Epithelial cell of prostate (primary cell): Measurements from ENCODE around the gene PKP3.
"Not testable (repeated sequence)": the region's sequence is repeated elsewhere in the genome, so short reads cannot be mapped to it uniquely, and the experiment has no call there.

Experiments
- DNase-seq: peaks from one replicate; pipeline ENCODE4 v3.0.0-alpha.2; 2011; ENCODE audit warnings: low read depth, low spot score
- H3K27ac ChIP-seq: fragments of 450-650 bp; 2 replicates; pipeline ENCODE4 v1.5.1; 2017; ENCODE audit warnings: mild to moderate bottlenecking

PKP3 gene, protein sequence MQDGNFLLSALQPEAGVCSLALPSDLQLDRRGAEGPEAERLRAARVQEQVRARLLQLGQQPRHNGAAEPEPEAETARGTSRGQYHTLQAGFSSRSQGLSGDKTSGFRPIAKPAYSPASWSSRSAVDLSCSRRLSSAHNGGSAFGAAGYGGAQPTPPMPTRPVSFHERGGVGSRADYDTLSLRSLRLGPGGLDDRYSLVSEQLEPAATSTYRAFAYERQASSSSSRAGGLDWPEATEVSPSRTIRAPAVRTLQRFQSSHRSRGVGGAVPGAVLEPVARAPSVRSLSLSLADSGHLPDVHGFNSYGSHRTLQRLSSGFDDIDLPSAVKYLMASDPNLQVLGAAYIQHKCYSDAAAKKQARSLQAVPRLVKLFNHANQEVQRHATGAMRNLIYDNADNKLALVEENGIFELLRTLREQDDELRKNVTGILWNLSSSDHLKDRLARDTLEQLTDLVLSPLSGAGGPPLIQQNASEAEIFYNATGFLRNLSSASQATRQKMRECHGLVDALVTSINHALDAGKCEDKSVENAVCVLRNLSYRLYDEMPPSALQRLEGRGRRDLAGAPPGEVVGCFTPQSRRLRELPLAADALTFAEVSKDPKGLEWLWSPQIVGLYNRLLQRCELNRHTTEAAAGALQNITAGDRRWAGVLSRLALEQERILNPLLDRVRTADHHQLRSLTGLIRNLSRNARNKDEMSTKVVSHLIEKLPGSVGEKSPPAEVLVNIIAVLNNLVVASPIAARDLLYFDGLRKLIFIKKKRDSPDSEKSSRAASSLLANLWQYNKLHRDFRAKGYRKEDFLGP

DNA sequence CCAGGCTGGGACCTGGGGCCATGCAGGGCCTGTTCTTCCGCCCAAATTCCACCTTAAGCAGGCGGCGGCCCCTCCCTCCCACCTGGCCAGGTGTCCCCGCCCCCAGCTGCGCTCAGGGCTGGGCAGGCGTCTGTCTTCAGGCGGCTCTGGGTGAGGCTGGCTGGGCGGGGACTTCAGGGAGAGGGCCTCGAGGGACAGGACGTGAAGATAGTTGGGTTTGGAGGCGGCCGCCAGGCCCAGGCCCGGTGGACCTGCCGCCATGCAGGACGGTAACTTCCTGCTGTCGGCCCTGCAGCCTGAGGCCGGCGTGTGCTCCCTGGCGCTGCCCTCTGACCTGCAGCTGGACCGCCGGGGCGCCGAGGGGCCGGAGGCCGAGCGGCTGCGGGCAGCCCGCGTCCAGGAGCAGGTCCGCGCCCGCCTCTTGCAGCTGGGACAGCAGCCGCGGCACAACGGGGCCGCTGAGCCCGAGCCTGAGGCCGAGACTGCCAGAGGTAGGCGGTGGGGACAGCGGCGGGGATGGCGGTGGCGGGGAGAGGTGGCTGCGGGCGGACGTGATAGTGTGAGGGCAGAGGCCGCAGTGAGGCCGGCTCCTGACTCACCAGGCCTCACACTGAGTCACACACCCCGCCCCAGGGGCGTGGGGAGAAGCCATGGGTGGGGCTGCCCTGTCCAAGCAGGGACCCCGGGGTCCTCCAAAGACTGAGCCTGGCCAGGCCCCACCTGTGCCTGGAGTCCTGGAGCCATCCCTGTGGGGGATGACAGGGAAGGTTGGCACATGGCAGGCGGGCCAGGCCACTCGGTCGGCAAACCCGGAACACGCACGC is at the start of gene PKP3:
Gene PKP3 (plus strand): TSS at position 176 of the 824 bp plus-strand sequence. CDS start 84 bp downstream, at position 260.
- peak within 1 kb of the TSS; percentile 98 for H3K27ac ChIP-seq
- DNase-seq = peak; percentile 90

DNA sequence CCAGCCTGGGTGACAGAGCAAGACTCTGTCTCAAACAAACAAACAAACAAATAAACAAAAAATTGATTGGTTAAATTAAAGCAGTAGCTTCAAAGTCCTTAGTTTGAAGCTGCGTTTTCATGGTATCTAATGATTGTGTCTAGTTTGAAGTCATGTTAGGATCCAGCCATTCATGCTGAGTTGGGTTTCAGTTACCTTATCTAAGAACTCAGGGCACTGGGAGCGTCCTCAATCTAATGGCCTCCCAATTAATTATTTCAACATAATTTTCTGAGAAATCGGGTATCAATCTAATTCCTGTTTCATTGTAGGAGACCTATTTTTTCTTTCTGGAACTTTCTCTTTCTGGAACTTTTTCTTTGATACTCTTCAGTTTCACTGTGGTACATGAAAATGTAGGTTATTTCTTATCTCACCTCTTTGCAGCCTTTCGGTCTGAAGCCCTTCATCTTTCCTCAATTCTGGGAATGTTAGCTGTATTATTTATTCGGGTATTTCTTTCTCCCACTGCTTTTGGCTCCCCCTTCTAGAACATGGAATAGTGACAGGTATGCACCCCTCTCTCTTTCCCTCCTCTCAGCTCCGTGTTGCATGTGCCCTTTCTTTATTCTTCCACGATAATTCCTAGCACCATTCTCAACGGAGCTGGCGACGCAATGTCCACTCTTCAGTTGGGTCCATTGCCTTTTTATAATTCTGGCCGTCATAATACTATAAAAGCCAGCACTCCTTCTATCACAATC is 49.0 kb upstream of the PKP3 start:
- no peak for DNase-seq
- no peak overlapping the region for H3K27ac ChIP-seq

DNA sequence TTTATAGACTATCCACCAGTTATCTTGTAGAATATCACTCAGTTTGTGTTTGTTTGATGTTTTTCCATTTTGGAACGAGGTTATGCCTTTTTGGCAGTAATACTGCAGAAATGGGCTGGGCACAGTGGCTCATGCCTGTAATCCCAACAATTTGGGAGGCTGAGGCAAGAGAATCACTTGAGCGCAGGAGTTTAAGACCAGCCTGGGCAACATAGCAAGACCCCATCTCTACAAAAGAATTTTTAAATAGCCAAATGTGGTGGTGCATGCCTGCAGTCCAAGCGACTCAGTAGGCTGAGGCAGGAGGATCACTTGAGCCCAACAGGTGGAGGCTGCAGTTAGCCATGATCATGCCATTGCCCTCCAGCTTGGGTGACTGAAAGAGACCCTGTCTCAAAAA is 47.5 kb upstream of the PKP3 start:
- H3K27ac ChIP-seq = no peak overlapping the region
- DNase-seq = no peak

DNA sequence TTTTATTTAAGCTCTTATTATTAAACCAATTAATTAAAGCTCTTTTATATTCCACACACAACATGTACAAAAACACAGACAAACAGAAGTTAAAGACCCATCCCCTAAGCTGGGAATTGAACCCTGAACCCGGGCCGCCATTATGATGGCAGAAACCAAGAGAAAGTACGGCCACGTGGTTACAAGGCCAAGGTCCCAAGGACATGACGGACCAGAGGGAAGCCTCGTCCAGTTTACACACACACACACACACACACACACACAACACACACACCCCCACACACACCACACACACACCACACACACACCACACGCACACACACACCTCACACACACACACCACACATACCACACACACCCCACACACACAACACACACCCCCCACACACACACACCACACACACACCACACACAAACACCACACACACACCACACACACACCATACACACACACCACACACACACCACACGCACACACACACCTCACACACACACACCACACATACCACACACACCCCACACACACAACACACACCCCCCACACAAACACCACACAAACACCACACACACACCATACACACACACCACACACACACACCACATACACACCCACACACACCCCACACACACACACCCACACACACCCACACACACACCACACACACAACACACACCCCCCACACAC is 44.6 kb upstream of the PKP3 start:
- DNase-seq, H3K27ac ChIP-seq: not testable (repeated sequence)

DNA sequence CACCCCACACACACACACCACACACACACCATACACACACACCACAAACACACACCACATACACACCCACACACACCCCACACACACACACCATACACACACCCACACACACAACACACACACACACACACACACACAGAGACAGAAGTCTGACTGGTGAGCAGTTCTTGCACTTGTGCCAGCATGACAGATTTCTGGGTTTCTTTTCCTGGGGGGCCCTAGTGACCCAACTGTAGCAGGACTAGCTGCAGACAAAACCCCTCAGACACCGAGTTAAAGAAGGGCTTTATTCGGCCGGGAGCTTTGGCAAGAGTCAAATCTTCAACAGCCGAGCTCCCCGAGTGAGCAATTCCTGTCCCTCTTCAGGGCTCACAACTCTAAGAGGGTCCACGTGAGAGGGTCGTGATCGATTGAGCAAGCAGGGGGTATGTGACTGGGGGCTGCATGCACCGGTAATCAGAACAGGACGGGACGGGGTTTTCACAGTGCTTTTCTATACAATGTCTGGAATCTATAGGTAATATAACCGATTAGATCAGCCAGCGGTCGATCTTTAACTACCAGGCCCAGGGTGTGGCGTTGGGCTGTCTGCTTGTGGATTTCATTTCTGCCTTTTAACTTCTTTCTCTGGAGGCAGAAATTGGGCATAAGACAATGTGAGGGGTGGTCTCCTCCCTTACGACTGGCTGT is 43.8 kb upstream of the PKP3 start:
- not testable (repeated sequence) for DNase-seq, H3K27ac ChIP-seq

DNA sequence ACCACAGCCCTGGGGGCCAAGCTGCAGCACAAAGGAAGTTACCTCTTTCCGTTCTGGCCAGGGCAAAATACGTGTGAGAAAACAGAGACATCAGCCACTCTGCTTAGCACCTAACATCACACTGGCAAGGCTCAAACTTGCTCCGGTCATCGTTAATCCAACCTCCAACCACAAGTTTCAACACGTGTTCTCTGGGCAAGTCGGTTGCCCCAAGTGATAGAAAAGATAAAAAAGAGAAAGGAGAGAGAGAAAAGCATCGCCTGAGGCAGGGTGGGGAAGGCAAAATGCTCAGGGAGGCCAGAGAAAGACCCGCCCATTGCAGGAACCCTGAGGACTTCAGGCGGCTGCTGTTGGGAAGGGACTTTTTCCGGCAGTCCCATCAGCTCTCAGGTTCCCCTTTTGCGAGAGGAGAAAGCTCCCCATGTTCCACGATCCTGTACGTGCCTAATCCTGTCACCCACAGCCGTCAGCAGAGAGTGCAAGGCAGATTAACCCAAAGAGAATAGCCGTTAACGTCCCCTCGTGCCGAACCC is 43.2 kb upstream of the PKP3 start:
- H3K27ac ChIP-seq = no peak overlapping the region

DNA sequence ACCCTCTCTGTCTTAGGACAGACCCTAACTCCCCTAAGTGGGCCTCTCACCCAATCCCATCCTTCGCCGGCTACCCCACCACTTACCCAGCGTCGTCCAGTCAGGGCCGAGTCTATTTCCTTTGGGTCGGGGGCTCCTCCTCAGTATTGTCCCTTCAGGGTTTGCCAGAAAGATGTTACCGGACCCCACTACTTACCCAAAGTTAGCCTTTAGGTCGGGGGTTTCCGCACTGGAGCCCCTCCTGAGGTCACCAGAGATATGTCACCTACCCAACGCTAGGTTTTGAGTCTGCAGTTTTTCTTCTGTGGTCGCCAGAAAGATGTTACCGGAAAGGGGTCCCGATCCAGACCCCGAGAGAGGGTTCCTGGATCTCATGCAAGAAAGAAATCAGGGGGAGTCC is 42.6 kb upstream of the PKP3 start:
- no peak overlapping the region for H3K27ac ChIP-seq
- DNase-seq = no peak

More for the DNA sequence above, 43.2 kb upstream of the PKP3 start:
- DNase-seq = peak; percentile 49

DNA sequence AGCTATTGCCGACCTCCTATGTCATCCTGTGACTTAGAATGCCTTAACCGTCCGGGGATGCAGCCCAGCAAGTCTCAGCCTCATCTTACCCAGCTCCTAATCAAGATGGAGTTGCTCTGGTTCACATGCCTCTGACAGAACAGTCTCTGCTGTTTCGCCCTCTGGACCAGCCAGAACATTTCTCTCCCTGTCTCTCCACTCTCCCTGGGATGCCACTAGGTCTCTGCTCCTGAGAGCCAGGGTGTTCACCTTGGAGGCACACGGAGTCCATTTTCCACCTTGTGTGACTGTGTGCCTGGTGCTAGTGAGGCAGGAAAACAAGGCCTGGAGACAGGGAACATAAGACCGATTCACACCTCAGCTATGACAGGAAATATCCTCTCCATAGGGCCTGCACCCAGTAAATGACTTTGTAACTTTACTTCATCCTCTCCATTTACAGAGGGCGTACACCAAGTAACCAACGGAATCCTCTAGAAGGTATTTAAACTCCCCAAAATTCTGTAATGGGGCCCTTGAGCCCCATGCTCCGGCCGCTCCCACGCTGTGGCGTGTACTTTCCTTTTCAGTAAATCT is 41.5 kb upstream of the PKP3 start:
- DNase-seq = no peak

DNA sequence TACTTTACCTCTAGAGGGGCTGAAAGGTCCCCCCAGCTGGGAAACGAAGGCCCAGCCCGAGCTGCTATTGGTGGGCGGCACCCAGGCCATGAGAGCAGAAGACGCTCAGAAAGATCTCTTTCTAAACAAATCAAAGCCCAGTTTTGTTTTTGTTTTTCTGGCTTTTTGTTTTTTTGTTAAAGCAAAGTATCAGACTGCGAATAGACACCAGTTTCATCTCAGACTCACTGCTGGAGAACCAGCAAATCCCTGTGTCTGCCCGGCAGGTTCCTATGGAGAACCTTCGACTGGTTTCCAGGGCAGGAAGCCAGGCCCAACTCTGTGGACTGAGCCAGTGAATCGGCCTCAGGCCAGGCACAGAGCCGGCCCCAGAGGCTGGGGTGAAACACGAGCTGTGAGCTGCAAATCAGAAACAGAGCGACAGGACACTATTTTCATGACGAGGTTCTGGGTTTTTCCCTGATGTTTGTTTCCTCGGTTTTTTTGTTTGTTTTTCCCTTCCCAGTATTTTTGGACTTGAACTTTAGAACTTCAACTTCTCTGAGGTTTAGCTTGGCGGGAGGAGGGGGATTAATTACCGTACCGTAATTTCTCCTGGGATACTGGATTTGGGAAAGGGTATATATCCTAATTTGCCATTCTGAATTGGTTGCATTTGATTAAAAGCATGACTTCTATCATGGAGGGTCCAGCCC is 40.7 kb upstream of the PKP3 start:
- DNase-seq = no peak
- H3K27ac ChIP-seq = no peak overlapping the region

More for the DNA sequence above, 41.5 kb upstream of the PKP3 start:
- no peak overlapping the region for H3K27ac ChIP-seq

DNA sequence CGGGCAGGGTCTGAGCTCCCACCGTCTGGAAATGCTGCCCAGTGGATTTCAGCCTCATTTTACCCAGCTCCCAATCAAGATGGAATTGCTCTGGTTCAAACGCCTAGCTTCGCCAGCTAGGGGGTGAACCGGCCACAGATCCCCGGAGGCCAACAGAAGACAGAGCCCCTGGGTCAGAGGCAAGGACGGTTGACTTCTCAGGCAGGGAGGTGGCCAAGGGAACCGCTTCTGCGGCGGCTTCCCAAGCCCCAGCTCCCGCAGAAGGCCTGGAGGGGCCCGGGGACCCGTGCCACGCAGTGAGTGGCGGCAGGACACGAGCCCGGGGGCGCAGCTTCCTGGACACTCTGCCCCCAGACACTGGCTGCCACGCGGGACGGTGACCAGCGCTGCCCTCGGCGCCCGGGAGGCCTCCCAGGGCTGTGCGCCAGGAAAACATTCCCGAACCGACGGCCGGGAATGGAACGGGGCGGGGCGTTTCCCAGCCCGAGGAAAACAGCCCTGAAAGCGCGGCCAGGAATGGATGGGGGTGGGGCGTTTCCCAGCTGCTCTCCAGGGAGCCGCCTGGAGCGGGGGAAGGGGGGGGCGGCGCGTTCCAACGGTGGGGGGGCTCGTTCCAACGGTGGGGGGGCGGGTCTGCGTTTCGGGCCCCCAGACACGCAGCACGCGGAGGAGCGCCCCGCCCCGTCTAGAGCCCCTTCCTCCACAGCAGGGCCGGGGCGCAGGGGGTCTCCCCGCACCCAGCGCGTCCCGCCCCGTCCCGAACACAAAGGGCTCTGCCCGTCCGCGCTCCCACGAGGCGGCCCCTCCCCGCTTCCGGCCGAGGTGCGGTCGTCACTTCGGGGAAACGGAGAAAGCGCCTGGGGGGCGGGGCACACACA is 38.2 kb upstream of the PKP3 start:
- H3K27ac ChIP-seq = peak overlapping the region; percentile 22

DNA sequence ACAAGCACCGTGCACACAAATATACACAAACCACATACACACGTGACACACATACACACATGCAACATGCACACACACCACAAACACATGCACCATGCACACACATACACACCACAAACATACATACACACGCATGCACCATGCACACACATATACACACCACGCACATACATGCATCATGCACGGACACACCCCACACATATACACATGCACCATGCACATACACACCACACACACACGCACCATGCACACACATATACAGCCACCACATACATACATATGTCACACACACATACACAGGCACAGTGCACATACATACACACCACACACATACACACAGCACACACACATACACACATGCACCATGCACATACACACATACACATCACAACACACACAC is 37.4 kb upstream of the PKP3 start:
- H3K27ac ChIP-seq = no peak overlapping the region
- no peak for DNase-seq

More for the DNA sequence above, 38.2 kb upstream of the PKP3 start:
- DNase-seq = peak; percentile 37

DNA sequence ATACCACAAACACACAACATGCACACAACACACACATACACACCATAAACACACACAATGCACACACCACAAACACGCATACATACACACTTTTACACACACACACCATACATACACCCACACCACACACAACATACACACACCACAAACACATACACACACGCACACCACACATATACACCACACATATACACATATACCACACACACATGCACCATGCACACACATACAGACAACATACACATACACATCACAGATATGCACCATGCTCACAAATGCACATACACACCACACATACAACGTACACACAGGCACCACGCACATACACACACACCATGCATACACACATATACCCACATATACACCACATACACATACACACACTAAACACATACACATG is 36.4 kb upstream of the PKP3 start:
- DNase-seq = no peak

DNA sequence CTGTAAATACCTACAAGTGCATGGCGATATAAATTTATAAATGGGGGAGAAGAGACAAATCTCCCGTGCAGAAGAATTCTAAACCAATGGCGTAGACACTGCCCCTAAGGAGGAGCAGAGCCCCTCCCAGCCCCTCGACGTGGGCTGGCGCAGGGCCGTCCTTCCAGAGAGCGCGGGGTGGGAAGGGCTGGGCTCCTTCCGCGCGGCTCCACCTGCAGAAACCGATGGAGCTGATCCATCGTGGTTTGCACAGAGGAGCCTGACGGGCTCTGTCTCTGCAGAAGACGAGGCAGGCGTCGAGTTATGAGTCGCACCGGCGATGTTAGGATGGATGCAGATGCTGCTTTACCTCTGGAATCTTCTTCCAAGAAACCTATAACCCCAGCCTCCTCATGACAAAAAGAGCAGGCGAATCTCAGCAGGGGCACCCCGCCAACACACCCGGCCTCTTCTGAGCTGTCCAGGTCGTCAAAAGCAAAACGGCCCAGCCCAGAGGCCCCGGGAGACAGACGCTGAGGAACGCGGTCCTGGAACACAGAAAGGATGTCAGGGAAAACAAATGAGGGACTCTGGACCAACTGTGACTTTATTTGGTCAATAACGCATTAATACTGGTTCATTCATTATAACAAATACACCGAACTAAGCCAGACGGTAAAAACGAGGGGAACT is 35.7 kb upstream of the PKP3 start:
- H3K27ac ChIP-seq = no peak overlapping the region
- no peak for DNase-seq

More for the DNA sequence above, 36.4 kb upstream of the PKP3 start:
- H3K27ac ChIP-seq = no peak overlapping the region

DNA sequence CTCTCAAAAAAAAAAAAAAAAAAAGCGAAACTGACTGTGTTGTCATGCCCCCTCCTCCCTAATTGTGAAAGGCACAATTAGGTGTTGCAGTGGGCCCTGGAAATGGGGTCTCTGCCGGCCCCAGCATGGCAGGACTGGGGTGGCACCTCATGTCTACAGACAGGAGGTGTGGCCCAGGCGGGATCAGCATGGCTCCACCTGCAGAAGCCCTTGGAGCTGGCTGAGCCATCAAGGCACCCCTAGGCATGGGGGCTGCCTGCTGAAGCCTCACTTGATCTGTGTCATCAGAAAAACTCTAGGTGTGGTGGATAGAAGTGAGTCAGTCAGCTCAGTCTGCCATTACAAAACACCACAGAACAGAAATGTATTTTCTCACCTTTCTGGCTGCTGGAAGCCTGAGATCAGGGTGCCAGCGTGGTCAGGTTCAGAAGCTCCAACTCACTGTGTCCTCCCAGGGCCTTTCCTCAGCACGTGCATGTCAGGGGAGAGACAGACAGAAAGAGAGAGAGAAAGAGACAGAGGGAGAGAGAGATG is 34.8 kb upstream of the PKP3 start:
- peak; percentile 20 for DNase-seq
- H3K27ac ChIP-seq = no peak overlapping the region

DNA sequence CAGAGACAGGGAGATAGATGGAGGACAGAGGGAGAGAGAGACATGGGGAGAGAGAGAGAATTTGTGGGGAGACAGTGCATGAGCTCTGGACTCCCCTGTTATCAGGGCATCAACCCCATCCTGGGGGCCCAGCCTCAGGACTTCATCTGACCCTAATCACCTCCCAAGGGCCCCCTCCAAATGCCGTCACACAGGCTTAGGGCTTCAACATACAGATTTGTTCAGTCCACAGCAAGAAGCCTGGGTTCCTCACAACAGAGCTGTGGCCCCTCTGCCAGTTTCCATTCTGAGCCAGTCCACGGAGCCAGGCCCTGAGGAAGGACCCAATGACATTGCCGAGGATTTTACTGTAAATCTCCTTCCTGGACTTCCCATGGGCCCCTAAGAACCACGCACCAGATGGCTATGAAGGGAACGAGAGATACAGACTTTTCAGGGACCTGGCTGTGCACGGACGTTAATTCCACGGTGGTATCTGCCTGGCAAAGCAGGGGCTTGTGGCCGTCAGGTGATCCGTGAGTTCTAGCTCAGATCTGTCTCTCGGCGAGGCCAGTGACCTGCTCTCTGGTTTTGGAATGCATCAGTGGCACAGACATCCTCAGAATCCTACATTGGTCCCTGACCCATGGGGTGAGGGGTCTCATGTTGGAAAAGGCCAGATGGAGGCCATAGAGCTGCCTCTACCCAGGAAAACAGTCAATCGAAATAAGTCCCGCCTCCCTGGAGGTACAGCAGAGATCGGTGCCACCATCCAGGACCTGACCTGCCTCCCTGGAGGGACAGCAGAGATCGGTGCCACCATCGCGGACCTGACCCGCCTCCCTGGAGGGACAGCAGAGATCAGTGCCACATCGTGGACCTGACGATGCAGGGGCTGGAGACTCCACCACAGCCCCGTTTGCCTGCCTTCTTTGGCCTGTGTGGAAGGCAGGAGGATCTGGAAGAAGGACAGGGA is 33.4 kb upstream of the PKP3 start:
- no peak for DNase-seq
- H3K27ac ChIP-seq = no peak overlapping the region
